GM12878 (cell line): Measurements from ENCODE around the gene KCNK5.

ENCODE experiments used
- EP300 ChIP-seq, 2 experiments: fragments of 150-350 bp in 1 of 2; IDR thresholded peaks; 2 replicates each; pipeline ENCODE4 v1.6.1; 2011 to 2012; ENCODE audit warnings: low read depth in 2 of 2, low read length in 2 of 2, borderline replicate concordance in 1 of 2, improper control_type of control experiment in 1 of 2, inconsistent platforms in 1 of 2; ENCODE audit not compliant: control insufficient read depth in 1 of 2
- EZH2 ChIP-seq: IDR thresholded peaks from 2 replicates; pipeline ENCODE4 v1.6.1; 2012; ENCODE audit warnings: low read depth, mild to moderate bottlenecking, control low read depth, inconsistent platforms, low read length, borderline replicate concordance; ENCODE audit not compliant: control insufficient read depth
- JUND ChIP-seq: IDR thresholded peaks from 2 replicates; pipeline ENCODE4 v1.6.1; 2012; ENCODE audit warnings: low read depth, mild to moderate bottlenecking, low read length, improper control_type of control experiment, moderate library complexity
- NBN ChIP-seq: fragments of 450-650 bp; IDR thresholded peaks from 2 replicates; pipeline ENCODE4 v1.6.1; 2016
- RAD51 ChIP-seq: fragments of 450-650 bp; IDR thresholded peaks from 2 replicates; pipeline ENCODE4 v1.6.1; 2016; ENCODE audit warnings: moderate library complexity, mild to moderate bottlenecking, inconsistent platforms
- ZNF384 ChIP-seq: IDR thresholded peaks from 2 replicates; pipeline ENCODE4 v1.6.1; 2012; ENCODE audit warnings: low read depth, mild to moderate bottlenecking, low read length, improper control_type of control experiment, borderline replicate concordance
- TF ChIP-seq, protein P1 (sequence below), 3 experiments: IDR thresholded peaks in 2 of 3; conservative IDR thresholded peaks in 1 of 3; 2 replicates each; pipeline ENCODE4 v1.5.1; 2011; ENCODE audit warnings: low read depth in 3 of 3, low read length in 3 of 3, mild to moderate bottlenecking in 3 of 3, control low read depth in 2 of 3, moderate library complexity in 2 of 3, inconsistent platforms in 1 of 3, mixed read lengths in 1 of 3; ENCODE audit not compliant: control insufficient read depth in 2 of 3, insufficient read depth in 1 of 3; ENCODE audit errors: extremely low read depth in 1 of 3
- TF ChIP-seq, protein P2 (sequence below): IDR thresholded peaks from 2 replicates; pipeline ENCODE4 v1.6.1; 2012; ENCODE audit warnings: mild to moderate bottlenecking, low read depth, low read length

DNA sequence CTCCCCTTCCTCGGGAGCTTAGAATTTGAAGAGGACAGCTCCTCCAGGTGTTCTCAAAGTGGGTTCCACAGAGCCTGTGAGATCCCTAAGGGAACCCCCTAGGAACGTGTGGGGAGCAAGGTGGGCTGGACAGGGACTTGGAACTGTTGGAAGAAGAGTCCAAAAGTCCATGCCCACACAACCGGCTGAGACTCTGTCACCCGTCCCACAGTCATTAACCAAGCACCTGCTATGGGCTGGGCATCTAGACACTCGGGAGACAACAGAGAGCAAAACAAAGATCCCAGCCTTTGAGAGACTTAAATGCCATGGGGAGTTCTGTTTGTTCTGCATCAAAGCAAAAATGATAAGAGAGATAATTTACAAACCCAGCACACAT, 62.4 kb downstream of the KCNK5 start:
- TF ChIP-seq NBN = no peak
- TF ChIP-seq, protein P1, sequence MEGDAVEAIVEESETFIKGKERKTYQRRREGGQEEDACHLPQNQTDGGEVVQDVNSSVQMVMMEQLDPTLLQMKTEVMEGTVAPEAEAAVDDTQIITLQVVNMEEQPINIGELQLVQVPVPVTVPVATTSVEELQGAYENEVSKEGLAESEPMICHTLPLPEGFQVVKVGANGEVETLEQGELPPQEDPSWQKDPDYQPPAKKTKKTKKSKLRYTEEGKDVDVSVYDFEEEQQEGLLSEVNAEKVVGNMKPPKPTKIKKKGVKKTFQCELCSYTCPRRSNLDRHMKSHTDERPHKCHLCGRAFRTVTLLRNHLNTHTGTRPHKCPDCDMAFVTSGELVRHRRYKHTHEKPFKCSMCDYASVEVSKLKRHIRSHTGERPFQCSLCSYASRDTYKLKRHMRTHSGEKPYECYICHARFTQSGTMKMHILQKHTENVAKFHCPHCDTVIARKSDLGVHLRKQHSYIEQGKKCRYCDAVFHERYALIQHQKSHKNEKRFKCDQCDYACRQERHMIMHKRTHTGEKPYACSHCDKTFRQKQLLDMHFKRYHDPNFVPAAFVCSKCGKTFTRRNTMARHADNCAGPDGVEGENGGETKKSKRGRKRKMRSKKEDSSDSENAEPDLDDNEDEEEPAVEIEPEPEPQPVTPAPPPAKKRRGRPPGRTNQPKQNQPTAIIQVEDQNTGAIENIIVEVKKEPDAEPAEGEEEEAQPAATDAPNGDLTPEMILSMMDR (IDR thresholded peaks at IDR 0.05 in 2 of 3, conservative IDR thresholded peaks at IDR 0.05 in 1 of 3; ENCODE audit: control insufficient read depth in 2 of 3, extremely low read depth in 1 of 3, insufficient read depth in 1 of 3, low read depth in 3 of 3, low read length in 3 of 3) = no peak
- TF ChIP-seq, protein P2, sequence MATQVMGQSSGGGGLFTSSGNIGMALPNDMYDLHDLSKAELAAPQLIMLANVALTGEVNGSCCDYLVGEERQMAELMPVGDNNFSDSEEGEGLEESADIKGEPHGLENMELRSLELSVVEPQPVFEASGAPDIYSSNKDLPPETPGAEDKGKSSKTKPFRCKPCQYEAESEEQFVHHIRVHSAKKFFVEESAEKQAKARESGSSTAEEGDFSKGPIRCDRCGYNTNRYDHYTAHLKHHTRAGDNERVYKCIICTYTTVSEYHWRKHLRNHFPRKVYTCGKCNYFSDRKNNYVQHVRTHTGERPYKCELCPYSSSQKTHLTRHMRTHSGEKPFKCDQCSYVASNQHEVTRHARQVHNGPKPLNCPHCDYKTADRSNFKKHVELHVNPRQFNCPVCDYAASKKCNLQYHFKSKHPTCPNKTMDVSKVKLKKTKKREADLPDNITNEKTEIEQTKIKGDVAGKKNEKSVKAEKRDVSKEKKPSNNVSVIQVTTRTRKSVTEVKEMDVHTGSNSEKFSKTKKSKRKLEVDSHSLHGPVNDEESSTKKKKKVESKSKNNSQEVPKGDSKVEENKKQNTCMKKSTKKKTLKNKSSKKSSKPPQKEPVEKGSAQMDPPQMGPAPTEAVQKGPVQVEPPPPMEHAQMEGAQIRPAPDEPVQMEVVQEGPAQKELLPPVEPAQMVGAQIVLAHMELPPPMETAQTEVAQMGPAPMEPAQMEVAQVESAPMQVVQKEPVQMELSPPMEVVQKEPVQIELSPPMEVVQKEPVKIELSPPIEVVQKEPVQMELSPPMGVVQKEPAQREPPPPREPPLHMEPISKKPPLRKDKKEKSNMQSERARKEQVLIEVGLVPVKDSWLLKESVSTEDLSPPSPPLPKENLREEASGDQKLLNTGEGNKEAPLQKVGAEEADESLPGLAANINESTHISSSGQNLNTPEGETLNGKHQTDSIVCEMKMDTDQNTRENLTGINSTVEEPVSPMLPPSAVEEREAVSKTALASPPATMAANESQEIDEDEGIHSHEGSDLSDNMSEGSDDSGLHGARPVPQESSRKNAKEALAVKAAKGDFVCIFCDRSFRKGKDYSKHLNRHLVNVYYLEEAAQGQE = no peak
- TF ChIP-seq JUND = no peak
- no peak for TF ChIP-seq ZNF384
- no peak for TF ChIP-seq RAD51
- TF ChIP-seq EP300 (IDR thresholded peaks at IDR 0.05; ENCODE audit: borderline replicate concordance in 1 of 2, control insufficient read depth in 1 of 2, low read depth in 2 of 2, low read length in 2 of 2) = no peak
- no peak for TF ChIP-seq EZH2
